ENCODE measurements around the gene RLN1. TPM values are rescaled to one million over a fixed set of nuclear protein-coding genes. Genes with fewer than 3 reads are reported as not detected.
A peak's percentile ranks its signal among the peaks of the same experiment; 100 is the strongest.
"Not testable (repeated sequence)": the region's sequence is repeated elsewhere in the genome, so short reads cannot be mapped to it uniquely, and the experiment has no call there.

Gene RLN1
- total RNA-seq, 1 donor from 2014 or later = not detected

DNA sequence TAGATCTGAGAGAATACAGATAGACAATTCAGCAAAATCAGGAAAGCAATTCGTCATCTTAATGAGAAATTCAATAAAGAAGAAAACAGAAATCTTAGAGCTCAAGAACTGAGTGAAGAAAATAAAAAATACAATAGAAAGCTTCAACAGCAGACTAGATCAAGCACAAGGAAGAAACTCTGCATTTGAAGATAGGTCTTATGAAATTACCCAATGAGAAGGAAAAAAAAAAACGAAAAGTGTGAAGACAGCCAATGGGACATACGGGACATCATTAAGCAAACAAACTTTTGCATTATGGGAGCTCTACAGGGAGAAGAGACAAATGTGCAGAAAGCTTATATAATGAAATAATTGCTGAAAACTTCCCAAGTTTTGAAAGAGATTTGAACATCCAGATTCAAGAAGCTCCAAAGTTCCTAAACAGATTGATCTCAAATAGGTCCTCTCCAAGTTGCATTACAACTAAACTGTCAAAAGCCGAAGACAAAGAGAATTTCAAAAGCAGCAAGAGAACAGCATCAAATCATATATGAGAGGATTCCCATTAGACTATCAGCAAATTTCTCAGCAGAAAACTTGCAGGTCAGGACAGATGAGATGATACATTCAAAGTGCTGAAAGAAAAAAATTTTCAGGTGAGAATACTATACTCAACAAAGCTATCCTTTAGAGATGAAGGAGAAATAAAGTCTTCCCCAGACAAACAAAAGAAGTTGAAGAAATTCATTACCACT lies 24.3 kb downstream of the RLN1 start:
- TF ChIP-seq, protein P1, sequence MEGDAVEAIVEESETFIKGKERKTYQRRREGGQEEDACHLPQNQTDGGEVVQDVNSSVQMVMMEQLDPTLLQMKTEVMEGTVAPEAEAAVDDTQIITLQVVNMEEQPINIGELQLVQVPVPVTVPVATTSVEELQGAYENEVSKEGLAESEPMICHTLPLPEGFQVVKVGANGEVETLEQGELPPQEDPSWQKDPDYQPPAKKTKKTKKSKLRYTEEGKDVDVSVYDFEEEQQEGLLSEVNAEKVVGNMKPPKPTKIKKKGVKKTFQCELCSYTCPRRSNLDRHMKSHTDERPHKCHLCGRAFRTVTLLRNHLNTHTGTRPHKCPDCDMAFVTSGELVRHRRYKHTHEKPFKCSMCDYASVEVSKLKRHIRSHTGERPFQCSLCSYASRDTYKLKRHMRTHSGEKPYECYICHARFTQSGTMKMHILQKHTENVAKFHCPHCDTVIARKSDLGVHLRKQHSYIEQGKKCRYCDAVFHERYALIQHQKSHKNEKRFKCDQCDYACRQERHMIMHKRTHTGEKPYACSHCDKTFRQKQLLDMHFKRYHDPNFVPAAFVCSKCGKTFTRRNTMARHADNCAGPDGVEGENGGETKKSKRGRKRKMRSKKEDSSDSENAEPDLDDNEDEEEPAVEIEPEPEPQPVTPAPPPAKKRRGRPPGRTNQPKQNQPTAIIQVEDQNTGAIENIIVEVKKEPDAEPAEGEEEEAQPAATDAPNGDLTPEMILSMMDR (IDR thresholded peaks at IDR 0.05) = no peak
- intact Hi-C loops (cut with DNase I) = no loop called here
- DNase-seq (no peak), ATAC-seq (no peak)
- Histone ChIP-seq H3K27me3 (no peaks in the 10 kb centered on the region), H3K27ac (no peak overlapping the region), H3K9me3 (no peaks in the 10 kb centered on the region), H3K36me3 (no peaks in the 10 kb centered on the region), H3K4me1 (no peaks in the 10 kb centered on the region), H3K4me3 (no peak overlapping the region)

DNA sequence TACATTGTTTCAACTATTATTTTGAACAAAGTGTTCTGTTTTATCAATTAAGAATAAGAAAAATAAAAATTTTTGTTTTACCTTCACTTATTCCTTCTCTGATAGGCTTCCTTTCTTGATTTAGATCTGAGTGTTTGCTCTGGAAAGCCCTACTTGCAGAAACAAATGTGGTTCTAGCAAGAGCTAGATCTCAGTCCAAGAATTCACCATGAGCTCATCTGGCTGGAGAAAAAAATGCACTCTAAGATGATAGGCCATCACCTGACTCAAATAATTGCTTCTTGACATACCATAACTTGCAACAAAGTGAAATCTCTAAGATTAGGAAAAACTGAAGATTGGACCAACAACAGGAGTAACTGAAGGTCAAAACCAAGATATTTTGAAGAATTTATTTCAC lies 28.8 kb downstream of the RLN1 start:
- no peaks in the 10 kb centered on the region for H3K9me3 ChIP-seq
- H3K27me3 ChIP-seq = no peaks in the 10 kb centered on the region
- no peaks in the 10 kb centered on the region for H3K36me3 ChIP-seq
- TF ChIP-seq, protein P1 (IDR thresholded peaks at IDR 0.05) = no peak
- no peak for DNase-seq
- H3K27ac ChIP-seq = no peak overlapping the region
- peak; percentile 73 for ATAC-seq
- H3K4me3 ChIP-seq = no peak overlapping the region
- H3K4me1 ChIP-seq = no peaks in the 10 kb centered on the region
- intact Hi-C loops (cut with DNase I) = no loop called here

DNA sequence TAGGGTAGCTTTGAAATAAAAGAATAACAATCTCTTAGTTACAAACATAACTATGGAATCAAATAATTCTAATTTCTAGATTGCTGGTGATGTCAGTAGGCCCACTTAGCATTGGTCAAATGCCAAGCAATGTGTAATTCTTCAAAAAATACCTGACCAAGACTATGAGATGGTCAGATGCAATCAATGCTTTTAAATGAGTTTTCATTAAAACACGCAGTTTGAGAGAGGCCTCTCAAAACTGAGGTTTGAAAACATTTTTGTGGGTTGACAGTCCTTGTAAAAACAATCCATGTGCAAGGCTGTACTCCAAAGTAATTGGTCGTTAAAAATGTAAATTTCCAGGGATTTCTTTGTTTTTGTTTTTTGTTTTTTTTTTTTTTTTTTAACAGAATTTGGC lies 33.9 kb downstream of the RLN1 start:
- Histone ChIP-seq H3K27ac (no peak overlapping the region), H3K9me3 (no peaks in the 10 kb centered on the region), H3K36me3 (no peaks in the 10 kb centered on the region), H3K27me3 (no peaks in the 10 kb centered on the region), H3K4me1 (no peaks in the 10 kb centered on the region), H3K4me3 (no peak overlapping the region)
- DNase-seq (no peak), ATAC-seq (no peak)
- TF ChIP-seq, protein P1 (IDR thresholded peaks at IDR 0.05) = no peak
- intact Hi-C loops (cut with DNase I) = no loop called here

DNA sequence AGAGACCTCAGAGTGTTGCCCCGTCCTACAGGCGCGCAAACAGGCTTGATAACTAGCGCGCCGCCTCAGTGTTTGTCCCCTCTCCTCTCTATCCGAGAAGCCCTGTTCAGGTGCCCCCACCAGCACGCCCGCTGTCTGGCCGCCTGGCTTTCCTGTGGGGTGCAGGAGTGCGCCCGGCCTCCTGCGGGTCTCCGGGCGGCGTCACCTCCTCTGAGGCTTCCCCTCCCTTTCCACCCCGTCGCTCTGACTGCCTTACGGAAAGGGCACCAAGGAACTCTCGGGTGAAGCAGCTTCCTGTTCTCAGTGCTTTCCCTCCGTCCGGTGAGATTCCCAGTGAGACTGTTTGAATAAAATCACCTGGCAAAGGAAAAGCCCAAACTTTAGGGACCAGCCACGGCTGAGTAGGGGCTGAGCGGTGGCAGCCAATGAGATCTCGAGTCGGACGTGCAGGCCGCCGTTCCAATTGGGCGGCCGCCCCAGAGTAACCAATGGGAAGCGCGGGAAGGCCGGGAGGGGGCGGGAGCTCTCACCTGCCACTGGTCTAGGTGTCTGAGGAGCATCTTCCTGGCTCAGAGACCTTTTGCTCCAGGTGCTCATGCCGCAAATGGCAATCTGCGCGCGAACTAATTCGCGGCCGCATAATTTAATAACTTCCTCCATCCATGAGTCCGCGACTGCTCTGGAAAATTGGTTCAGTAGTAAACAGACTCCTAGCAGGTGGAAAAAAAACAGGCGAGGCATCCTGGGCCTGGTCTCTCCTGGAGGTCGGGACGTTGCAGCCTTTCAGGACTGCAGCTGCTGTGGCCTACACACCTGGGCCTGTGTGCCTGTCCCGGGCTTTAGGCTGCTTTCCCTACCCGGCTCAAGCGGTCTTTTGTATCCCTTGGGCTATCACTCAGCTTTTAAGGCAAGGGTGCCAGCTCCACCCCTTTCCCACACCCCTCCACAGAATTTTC lies 35.6 kb downstream of the RLN1 start, which contains the start of gene RLN2:
TSS of gene RLN2 (minus strand) at position 877 of the 956 bp plus-strand sequence. CDS start at position 741, 136 bp downstream.
- DNase-seq; H3K27me3 ChIP-seq; H3K4me3 ChIP-seq; H3K4me1 ChIP-seq; H3K36me3 ChIP-seq; H3K9me3 ChIP-seq; intact Hi-C loops (cut with DNase I); H3K27ac ChIP-seq: not testable (repeated sequence)
- ATAC-seq = peak; percentile 100

DNA sequence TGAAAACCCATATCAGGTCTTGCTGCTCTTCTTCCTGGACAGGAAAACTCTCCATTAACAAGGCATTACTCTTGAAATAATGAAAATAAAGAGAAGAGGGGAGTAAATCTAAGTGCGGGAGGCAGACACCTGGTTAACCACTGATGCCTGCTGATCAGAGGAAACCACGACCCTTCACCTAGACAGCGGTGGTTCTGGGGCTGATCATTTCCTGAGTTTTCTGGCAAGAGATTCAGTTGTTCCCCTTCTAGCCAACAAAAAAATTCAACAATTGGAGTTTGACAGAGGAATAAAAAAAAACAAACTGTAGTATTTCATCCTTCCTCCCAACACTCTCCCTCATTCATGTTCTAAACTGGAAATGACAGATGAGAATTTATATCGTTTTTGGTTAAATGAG lies 38.1 kb downstream of the RLN1 start:
- no peak for ATAC-seq
- H3K4me3 ChIP-seq = no peak overlapping the region
- intact Hi-C loops (cut with DNase I) = no loop called here

More for the DNA sequence above, 38.1 kb downstream of the RLN1 start:
- Histone ChIP-seq H3K9me3 (no peaks in the 10 kb centered on the region), H3K27me3 (no peaks in the 10 kb centered on the region), H3K4me1 (no peaks in the 10 kb centered on the region), H3K27ac (no peak overlapping the region), H3K36me3 (no peaks in the 10 kb centered on the region)
- TF ChIP-seq, protein P1 (IDR thresholded peaks at IDR 0.05) = no peak
- DNase-seq = no peak
